UCSD-AML1 (cell line): ENCODE data around the gene SERPINB7.
"Not testable (repeated sequence)": the region's sequence is repeated elsewhere in the genome, so short reads cannot be mapped to it uniquely, and the experiment has no call there.

Experiments
- DNase-seq: peaks from one replicate; lab custom pipeline; 2025; ENCODE audit not compliant: unreplicated experiment; lab: John Stamatoyannopoulos, UW

The SERPINB7 gene, protein sequence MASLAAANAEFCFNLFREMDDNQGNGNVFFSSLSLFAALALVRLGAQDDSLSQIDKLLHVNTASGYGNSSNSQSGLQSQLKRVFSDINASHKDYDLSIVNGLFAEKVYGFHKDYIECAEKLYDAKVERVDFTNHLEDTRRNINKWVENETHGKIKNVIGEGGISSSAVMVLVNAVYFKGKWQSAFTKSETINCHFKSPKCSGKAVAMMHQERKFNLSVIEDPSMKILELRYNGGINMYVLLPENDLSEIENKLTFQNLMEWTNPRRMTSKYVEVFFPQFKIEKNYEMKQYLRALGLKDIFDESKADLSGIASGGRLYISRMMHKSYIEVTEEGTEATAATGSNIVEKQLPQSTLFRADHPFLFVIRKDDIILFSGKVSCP

DNA sequence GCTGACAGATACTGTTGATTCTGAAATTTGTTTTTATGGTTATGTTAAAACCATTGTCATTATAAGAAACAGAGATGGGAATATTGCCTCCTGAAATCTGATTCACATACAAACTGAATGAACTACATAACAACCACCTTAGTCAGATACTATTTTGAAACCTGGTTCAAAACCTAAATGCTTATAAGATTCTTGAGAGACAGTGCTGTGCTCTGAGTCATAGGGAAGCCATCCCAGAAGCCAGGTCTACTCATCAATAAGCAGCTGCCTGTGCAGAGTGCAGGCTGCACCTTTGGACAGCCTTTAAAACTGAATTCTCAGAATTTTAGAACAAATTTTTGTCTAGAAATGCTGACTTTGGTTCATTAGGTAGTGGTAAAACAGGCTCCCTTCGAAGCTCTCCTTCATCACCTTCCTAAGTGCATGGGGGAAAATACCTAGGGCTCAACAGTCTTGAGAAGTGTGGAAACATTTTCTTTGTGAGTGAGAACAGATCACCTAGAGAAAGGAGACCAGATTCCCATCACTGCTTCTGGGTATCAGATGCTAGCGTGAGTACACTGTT lies at the start of gene SERPINB7:
SERPINB7 (plus strand) TSS at position 253 of the 565 bp plus-strand sequence. CDS start 6,955 bp downstream, outside the sequence.
- DNase-seq: no peak

DNA sequence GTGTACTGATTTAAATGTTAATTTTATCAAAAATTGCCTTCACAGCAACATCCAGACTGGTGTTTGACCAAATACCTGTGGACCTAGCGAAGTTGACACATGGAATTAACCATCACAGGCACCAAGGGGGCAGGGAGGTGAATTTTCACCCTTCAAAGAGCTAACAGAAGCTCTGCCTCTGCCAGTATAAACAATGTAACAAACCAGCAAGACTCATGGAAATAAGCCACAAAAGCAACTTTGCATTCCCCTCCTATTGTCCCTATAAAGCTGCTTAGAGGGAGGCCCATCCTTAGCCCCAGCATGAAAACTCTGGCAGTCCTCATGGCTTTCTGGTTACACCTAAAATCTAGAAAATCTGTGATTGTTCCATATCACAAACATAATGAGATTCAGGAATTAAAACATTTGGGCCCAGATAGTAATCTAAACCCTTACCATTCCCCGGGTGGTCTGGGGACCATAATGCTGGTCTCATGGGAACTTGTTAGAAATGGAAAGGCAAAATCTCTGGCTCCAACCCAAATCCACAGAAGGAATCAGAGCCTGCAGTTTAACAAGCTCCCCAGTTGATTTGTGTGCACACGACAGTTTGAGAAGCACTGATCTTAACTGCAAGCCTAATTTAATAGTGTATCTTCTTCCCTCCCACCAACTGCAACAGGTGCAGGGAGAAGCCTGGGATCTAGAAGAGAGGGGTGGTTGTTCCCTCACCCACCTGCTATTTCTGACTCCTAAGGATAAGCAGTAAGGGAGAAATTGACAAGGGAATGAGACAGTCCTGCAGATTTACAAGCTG lies 49.3 kb upstream of the SERPINB7 start:
- DNase-seq: no peak

DNA sequence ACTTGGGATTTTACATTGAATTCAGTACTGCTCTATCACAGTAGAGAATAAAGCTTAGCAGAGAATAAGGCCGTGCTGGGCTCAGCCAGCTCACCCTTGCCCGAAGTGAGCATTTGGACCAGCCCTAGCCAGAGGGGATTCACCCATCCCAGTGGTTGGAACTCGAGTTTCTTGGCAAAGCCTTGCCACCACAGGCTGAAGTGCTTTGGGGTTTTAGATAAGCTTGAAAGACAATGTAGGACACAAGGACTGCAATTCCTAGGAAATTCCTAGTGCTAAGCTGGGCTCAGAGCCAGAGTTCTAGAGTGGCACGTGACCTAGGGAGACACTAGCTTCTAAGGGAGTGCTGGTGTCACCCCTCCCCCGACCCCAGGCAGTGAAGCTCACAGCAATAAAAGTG lies 44.4 kb upstream of the SERPINB7 start:
- no peak for DNase-seq

GRCh38 chr18:63731215-63731614 lies 44.0 kb upstream of the SERPINB7 start:
- no peak for DNase-seq

DNA sequence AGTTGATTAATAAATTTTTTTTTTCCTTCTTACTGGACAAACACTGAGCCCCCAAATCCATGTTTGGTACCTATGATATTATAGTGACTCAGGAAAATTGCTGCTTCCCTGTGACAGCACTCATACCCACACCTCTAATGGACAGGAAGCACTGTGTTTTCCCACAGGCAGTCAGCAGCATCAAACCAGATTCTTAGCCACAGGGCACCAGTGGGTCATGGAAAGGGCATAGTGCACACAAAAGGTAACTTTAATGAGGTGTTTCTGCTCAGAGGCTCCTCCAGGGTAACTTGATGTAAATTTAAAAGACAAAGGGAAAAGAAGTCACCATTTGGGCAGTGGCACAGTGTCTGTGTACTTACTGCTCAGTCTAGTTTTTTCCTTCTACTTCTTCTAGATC lies 38.3 kb upstream of the SERPINB7 start:
- no peak for DNase-seq

- no peak for DNase-seq
These were observed 33.4 kb upstream of the SERPINB7 start for GRCh38 chr18:63741769-63742168.

DNA sequence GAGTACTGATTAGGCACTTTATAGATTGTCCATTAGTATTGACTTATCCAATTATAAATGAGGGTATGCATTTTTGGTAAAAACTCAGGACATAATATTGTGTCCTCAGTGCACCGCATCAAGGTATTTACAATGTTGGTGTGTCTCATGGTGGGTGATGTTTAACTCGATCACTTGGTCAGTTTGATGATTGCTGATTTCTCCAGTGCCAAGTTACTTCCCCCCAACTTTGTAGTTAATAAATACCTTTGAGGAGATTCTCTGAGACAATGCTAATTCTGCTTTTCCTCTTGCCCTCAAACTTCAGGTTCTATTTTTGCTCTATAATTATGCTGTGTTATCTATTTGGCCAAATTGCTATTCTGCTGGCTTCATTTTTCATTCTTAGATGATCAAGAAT lies 28.2 kb upstream of the SERPINB7 start:
- no peak for DNase-seq

DNA sequence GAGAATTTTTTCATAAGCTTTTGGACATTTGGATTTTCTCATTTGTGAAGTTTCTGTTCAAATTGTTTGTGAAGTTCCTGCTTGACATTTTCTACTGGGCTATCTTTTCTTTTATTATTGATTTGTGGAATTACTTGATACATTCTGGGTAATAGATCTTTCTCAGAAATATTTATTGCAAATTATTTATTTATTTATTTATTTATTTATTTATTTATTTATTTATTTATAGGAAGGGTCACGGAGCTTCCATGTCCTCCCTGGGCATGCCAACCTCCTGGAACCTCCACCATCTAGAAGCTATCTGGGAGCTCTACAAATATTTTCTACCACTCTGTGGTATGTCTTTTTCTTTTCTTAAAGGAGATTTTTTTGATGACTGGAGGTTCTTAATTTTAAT lies 25.7 kb upstream of the SERPINB7 start:
- DNase-seq: no peak

DNA sequence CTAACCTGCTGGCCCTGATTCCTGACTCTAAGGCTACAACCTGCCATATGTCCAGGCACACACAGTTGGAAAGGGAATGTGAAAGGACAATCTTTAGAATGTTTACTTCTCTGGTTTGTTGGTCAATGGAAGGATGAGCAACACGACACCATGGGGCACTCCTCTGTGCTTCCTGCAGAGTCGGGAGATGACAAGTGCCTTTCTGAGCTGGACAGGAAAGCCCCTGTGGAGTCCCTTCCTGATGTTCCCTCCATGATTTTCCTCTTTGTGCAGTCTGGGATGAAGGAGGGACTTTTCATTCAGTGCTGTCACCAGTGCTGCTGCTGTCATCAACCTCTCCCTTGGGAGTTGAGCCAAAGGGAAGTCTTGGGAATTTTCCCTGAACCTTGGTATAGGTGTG lies 22.6 kb upstream of the SERPINB7 start:
- DNase-seq: no peak

DNA sequence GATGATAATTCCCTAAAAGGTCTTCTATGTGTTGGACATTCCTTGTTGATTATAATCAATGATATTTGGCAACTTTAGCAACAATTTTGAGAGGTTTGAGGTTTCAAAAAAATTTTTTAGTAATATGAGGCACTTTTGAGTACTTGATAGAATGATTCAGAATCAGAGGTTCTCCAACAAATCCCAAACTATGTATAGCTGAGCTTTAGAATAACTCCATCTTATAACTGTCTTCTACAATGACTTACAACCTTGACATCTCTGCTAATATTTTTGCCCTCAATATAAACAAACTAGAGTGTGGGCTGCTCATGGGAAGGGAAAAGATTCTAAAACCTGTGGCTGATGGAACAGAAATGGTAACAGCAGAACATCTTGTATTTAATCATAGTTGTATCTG lies 21.5 kb upstream of the SERPINB7 start:
- no peak for DNase-seq

- DNase-seq: no peak
These were observed 17.7 kb upstream of the SERPINB7 start for GRCh38 chr18:63757541-63757940.

DNA sequence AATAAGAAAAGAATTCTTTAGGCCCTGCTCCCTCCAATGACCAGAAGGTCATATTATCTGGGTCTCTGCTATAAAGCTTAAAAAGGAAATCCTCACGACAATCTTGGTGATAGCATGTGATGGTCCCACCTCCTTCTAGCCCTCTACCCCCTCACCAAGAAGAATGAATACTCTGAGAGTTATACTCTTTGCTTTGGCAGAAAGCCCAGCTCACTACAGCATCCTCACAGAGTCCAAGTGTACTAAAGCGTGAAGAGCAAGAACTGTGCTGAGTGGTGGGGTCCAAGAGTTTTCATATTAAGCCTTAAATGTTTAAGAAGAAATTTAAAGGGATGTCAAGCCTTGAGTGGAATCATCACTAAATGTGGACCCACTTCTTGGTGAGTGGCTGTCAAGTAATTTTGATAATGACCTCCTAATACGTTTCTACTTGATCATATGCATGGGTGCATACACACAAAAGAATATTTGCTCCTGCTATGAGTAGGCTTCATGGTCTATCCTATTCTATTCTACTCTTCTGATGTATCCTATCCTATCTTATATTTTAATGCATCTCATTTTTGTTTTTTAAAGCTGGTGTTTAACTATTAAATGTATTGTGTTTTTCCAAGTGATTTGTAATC lies 16.5 kb upstream of the SERPINB7 start:
- DNase-seq: no peak

DNA sequence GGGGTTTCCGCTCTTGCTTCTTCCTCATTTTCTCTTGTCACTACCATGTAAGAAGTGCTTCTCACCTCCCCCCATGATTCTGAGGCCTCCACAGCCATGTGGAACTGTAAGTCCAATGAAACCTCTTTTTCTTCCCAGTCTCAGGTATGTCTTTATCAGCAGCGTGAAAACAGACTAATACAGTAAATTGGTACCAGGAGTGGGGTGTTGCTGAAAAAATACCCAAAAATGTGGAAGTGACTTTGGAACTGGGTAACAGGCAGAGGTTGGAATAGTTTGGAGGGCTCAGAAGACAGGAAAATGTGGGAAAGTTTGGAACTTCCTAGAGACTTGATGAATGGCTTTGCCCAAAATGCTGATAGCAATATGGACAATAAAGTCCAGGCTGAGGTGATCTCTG lies 15.4 kb upstream of the SERPINB7 start:
- not testable (repeated sequence) for DNase-seq

- DNase-seq: no peak
These were observed 12.7 kb upstream of the SERPINB7 start for GRCh38 chr18:63762518-63762917.

- no peak for DNase-seq
These were observed 11.2 kb upstream of the SERPINB7 start for GRCh38 chr18:63763831-63764600.

- no peak for DNase-seq
These were observed 9.4 kb upstream of the SERPINB7 start for GRCh38 chr18:63765837-63766236.

DNA sequence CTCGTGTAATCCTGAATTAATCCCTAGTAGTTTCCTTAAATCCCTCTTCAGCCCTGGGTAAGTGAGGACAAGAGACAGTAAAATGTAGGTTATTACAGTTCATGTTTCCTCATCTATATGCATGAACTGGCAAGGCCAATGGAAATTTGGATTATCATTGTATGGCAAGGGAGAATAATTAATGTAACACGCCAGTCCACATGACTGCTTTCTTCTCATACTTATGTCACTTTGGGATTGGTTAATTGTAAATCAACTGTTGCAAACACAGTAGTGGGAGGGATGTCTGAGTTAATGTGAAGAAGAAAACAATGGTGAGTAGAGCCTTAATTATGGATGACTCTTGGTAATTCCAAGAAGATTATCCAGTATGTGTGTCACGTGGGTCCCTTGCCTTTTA lies 1.7 kb upstream of the SERPINB7 start:
- no peak for DNase-seq

DNA sequence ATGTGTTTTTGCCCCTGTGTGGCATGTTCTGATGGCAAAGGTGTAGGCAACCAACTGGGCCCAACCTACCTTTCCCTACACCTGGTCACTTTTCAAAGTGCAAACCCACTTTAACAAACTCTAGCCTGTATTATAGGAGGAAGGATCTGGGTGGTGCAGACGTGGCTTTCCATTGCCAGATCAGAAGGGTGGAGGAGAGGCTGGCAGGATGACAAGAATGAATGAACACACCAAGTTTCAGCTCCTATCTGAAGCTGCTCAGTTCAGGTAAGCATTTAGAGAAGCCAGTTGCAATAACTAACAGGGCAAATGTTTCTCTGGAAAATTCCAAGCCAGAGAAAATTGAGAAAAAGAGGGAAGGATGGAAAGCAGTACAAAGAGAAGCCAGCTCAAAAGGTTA lies 707 bp upstream of the SERPINB7 start:
- DNase-seq: no peak

GRCh38 chr18:63779386-63779785 lies 4.2 kb downstream of the SERPINB7 start:
- no peak for DNase-seq

DNA sequence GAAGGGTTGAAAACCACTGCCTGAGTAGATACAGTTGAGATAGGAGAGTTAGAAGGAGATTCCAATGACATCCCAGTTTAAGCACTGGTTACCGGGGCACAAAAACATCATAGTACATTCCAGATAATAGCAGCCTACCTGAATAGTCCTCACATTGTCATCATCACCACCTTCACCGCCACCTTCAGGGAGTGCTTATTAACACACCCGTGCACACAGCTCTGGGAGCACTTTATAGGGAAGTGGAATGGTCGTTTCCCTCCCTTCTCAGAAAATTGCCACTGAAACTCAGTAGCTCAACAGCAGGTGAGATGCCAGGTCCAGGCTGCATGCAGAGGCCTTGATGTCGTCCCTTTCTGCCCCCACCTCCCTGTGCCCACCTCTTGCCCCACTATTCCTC lies 8.2 kb downstream of the SERPINB7 start:
- no peak for DNase-seq
